H1 (cell line): ENCODE results near the gene ANKRD29. TPM values are rescaled to one million over a fixed set of nuclear protein-coding genes. Genes with fewer than 3 reads are reported as not detected.

Source experiments
- KDM5A ChIP-seq: fragments of 200-600 bp; IDR thresholded peaks from 2 replicates; pipeline ENCODE4 v1.7.1; 2012; ENCODE audit warnings: mild to moderate bottlenecking, low read length, inconsistent platforms, mixed read lengths
- RFX5 ChIP-seq: IDR thresholded peaks from 2 replicates; pipeline ENCODE4 v1.6.1; 2011; ENCODE audit warnings: low read depth, low read length, improper control_type of control experiment, borderline replicate concordance
- polyA plus RNA-seq, 7 experiments: library from polyadenylated mRNA; depleted of rRNA in 3 of 7; stranded (reverse) in 5 of 7; unstranded in 2 of 7; fragments of >200 nt in 5 of 7; fragments of 200-250 nt in 2 of 7; gene quantifications; 1 replicate in 5 of 7; 2 replicates in 1 of 7; 4 replicates in 1 of 7; pipeline versions ENCODE4 v1.2.1 to v1.2.3, GENCODE V29; 2011 to 2013; ENCODE audit warnings: missing spikeins in 2 of 7, mixed read lengths in 2 of 7
- total RNA-seq: library from RNA; stranded (reverse); fragmentation: NEBNext Ultra II Directional; extraction: Animal tissue kit (Norgen Biotek cat#: 25700); gene quantifications from 2 replicates; pipeline ENCODE4 v1.2.1, GENCODE V29; 2021
- TF ChIP-seq, protein P1 (sequence below), 3 experiments: IDR thresholded peaks; 1 replicate in 2 of 3; 2 replicates in 1 of 3; pipeline versions ENCODE4 v1.5.1 to v1.6.1; 2011; ENCODE audit warnings: low read length in 3 of 3, mild to moderate bottlenecking in 3 of 3, inconsistent platforms in 2 of 3, low read depth in 1 of 3, moderate library complexity in 1 of 3; ENCODE audit not compliant: insufficient read depth in 1 of 3; ENCODE audit errors: control extremely low read depth in 1 of 3

Gene ANKRD29
- total and polyA plus RNA-seq, 2 of the 8 experiments (the other 6 are each of a cell fraction or from before 2014, with no cell fraction given) = 3.0 to 7.3 TPM

DNA sequence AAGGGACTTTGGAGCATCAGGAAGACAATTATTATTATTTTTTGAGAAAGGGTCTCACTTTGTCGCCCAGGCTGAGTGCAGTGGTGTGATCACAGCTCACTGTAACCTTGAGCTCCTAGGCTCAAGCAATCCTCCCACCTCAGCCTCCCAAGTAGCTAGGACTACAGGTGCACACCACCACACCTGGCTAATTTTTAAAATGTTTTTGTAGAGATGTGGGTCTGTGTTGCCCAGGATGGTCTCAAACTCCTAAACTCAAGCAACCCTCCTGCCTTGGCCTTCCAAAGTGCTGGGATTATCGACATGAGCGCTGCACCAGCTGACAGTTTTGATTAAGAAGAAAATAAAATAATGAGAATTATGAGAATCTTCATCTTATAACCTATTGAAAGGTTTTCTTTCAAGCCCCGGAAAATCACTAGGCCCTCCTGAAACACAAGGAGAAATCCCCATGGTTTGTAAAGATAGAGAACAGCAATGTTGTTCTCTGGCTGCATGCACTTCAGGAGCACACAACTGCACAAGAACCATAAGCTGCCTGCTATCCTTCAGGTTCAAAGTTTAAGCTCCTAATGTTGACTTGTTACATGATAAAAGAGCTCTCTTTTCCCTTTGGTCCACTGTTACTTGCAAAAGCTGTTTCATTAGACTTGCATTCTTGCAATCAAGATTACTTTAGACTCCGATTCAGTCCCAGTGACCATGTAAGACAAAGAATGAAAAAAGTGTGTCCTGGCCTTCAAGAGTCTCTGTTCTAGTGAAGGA is 93.2 kb downstream of the ANKRD29 start (continued):
- TF ChIP-seq, protein P1, sequence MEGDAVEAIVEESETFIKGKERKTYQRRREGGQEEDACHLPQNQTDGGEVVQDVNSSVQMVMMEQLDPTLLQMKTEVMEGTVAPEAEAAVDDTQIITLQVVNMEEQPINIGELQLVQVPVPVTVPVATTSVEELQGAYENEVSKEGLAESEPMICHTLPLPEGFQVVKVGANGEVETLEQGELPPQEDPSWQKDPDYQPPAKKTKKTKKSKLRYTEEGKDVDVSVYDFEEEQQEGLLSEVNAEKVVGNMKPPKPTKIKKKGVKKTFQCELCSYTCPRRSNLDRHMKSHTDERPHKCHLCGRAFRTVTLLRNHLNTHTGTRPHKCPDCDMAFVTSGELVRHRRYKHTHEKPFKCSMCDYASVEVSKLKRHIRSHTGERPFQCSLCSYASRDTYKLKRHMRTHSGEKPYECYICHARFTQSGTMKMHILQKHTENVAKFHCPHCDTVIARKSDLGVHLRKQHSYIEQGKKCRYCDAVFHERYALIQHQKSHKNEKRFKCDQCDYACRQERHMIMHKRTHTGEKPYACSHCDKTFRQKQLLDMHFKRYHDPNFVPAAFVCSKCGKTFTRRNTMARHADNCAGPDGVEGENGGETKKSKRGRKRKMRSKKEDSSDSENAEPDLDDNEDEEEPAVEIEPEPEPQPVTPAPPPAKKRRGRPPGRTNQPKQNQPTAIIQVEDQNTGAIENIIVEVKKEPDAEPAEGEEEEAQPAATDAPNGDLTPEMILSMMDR (IDR thresholded peaks at IDR 0.05; ENCODE audit: control extremely low read depth in 1 of 3, insufficient read depth in 1 of 3, low read depth in 1 of 3, low read length in 3 of 3) = no peak
- TF ChIP-seq KDM5A (no peak), RFX5 (no peak)
